Activated CD4-positive, CD25-positive, alpha-beta regulatory T cell treated with anti-CD3 and anti-CD28 coated beads, Interleukin-2, amount 50 U/mL, for 72 hours (primary cell): Measurements from ENCODE around the gene FADS2.
A peak's percentile ranks its signal among the peaks of the same experiment; 100 is the strongest.

ENCODE experiments used
- DNase-seq: peaks from one replicate; pipeline ENCODE4 v3.0.0; 2021

Gene FADS2

GRCh38 chr11:61910187-61911127 lies 82.4 kb downstream of the FADS2 start:
- no peak for DNase-seq

GRCh38 chr11:61911128-61911700 lies 83.1 kb downstream of the FADS2 start:
- DNase-seq, result no peak

GRCh38 chr11:61911701-61912529 lies 83.8 kb downstream of the FADS2 start:
- no peak for DNase-seq

GRCh38 chr11:61912530-61912898 lies 84.4 kb downstream of the FADS2 start:
- DNase-seq, result peak; percentile 14

DNA sequence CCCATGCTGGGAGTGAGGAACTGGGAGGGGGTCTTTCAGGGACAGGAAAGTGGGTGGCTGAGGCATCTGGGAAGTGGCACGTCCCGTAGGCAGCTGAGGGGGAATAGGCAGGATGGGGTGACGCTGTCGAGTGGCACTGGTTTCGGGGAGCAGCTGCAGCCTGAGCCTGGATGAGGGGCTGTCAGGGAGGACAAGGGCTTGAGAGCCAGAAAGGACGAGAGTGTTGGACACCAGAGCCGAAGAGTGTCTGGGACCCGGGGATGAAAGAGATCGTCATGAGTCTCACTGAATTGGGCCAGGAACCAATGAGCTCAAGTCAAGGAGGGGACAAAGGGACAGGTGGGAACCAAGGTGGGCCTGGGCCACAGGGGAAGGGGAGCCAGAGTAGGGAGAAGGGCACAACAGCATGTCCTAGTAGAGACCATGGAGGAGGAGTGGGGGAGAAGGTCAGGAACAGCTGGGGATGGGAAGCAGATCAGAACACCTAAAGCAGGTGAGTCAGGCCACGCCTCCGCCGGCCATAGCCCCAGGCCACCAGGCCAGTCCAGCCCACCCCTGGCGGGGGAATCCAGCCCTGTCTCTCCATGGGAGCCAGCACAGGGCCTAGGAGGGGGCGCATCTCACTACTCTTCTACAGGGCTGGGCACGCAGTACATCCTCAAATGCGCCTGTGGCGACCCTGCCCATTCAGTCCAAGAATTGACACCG lies 85.0 kb downstream of the FADS2 start:
- peak; percentile 21 for DNase-seq

DNA sequence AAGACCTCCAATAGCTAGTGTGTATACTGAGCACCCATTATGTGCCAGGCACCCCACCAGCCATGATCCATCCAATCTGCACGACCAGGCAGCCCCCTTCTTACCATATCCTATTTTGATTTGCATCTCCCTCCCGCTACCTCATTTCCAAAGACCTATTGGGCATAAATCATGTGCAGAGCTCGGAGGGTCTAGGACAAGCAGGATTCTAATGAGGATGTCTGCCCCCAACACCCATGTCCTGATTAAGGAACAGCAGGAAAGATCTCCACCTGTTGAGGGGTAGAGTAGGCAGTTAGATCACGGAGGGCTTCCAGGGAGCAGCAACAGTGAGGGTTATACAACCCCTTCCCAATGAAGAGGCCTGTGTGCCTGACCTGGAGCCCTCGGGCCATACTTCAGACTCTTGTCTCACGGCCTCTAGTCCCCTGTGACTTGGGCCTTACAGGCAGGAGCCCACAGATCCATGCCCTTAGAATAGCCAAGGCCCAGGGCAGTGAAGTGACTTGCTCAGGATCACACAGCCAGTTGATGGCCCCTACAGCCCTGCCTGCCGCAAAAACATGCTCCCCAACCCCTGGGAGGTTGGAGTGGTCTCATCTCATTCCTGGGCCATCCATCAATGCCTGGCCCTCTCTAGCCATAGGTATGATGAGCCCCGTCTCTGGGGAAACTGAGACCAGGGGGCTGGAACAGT lies 85.7 kb downstream of the FADS2 start:
- DNase-seq, result no peak

DNA sequence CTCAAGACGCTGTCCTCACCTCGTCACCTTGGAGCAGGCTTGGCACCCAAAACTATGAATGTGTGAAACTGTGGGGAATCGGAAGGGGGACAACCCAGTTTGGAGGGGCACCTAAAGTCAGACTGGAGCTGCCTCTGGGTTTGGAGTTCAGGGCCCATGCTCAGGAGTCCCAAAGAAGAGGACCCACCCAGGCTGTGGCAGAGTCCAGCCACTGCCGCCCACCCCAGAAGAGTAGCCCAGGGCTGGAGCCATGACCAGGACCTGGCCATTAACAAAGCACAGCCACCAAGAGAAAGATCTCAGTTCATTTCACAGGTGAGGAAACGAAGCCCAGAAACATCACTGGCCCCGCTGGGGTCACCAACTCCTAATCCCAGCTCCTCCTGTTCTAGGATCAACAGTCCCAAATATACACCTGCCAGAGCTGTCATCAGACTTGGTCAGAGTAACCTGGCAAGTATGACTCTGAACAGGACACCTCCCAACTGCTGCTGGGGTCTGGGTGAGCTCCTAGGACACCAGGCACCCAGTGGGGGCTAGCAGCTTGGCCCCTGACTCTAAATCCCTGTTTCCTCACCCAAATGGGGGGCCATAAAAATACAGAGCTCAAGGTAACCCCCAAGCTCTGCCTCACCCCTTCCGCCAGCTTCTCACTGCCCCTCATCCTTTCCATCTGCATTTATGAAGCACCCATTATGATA lies 86.5 kb downstream of the FADS2 start:
- DNase-seq, result no peak

DNA sequence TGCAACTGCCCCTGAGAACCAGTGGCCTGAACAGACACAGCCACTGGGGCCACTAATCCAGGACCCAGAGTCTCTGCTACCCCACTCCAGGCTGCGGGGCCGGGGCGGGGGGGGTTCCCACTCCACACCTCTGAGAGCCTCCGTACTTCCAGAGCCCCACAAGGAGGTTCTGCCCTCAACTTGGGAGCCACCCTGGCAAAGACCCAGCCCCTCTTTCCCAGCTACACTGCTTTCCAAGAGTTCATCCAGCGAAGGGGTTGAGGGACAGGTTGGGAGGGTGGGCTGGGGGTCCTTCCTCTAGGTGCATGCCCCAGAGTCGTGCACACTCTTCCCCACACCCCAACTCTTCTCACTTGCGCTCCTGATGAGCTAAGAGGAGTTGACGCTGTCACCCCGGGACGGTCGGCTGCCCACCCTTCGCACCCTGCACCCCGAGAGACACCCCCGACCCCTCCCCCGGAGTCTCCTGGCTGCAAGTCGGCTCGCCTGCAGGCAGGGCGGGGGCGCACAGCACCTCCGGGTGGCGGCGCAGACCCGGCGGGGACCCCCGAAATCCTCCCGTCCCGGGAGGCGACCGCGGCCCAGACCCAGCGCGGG lies 88.7 kb downstream of the FADS2 start:
- no peak for DNase-seq
